ENCODE data around the gene RHOG.

Gene RHOG

DNA sequence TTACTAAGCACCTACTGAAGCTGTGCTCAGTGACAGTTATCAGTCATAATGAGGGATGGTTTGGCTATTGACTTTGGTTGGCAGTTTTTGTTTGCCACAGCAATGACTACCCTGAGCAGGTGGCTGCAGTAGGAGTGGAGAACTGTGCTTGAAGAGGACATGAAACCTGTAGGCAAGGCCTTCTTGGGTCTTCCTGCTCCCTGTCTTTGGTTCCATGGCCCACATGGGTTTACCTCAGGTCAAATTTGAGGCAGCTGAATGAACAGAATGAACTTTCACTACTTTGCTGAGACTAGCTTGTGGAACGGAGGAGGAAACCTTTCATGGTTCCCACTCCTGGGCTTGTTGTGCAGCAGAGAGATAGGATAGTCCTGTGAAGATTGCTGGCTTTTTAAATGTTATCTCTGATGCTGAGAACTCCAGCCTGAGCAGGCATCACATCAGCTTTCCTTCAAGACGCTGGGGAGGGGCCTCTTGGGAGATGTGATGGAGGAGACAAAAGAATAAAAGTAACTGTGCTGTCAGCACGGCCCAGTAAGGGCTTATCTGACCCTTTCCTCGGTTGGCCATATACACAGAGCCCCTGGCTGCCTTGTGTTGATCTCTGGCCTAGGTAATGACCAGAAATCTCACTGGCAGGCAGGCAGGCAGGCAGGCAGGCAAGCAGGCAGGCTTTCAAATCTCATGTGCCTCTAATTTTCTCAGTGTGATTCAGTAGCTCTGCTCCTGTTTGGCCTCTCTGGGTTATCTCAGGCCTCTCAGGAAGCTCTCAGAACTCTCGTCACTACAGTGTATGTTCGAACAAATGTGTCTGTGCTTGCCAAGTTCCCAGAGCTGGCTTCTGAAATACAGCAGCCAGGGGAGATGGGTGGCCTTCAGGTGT, 26.7 kb upstream of the RHOG start:
- Histone ChIP-seq H3K27ac (replicated peaks) (no peak overlapping the region), H3K27me3 (ENCODE audit: insufficient read depth, poor library complexity, severe bottlenecking) (no peaks in the 10 kb centered on the region), H3K4me3 (replicated peaks; ENCODE audit: insufficient read depth, low read length) (no peak overlapping the region)
- DNase-seq (ENCODE audit: low read depth in 1 of 2, low spot score in 1 of 2) = no peak
- TF ChIP-seq, protein P1, sequence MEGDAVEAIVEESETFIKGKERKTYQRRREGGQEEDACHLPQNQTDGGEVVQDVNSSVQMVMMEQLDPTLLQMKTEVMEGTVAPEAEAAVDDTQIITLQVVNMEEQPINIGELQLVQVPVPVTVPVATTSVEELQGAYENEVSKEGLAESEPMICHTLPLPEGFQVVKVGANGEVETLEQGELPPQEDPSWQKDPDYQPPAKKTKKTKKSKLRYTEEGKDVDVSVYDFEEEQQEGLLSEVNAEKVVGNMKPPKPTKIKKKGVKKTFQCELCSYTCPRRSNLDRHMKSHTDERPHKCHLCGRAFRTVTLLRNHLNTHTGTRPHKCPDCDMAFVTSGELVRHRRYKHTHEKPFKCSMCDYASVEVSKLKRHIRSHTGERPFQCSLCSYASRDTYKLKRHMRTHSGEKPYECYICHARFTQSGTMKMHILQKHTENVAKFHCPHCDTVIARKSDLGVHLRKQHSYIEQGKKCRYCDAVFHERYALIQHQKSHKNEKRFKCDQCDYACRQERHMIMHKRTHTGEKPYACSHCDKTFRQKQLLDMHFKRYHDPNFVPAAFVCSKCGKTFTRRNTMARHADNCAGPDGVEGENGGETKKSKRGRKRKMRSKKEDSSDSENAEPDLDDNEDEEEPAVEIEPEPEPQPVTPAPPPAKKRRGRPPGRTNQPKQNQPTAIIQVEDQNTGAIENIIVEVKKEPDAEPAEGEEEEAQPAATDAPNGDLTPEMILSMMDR (IDR thresholded peaks at IDR 0.05; ENCODE audit: insufficient read depth, low read length) = no peak
- TF ChIP-seq GABPA (IDR thresholded peaks at IDR 0.05; ENCODE audit: low read depth) = no peak
- TF ChIP-seq POLR2AphosphoS5 (IDR thresholded peaks at IDR 0.05; ENCODE audit: low read depth) = no peak
- no peak for TF ChIP-seq REST (IDR thresholded peaks at IDR 0.05; ENCODE audit: insufficient replicate concordance, low read depth)
- TF ChIP-seq SPI1 (IDR thresholded peaks at IDR 0.05; ENCODE audit: borderline replicate concordance, low read depth) = no peak

GRCh38 chr11:3866836-3867208, 26.1 kb upstream of the RHOG start:
- Histone ChIP-seq H3K27ac (replicated peaks) (peak overlapping the region; percentile 43), H3K27me3 (ENCODE audit: insufficient read depth, poor library complexity, severe bottlenecking) (no peaks in the 10 kb centered on the region), H3K4me3 (replicated peaks; ENCODE audit: insufficient read depth, low read length) (no peak overlapping the region)
- TF ChIP-seq POLR2AphosphoS5 (IDR thresholded peaks at IDR 0.05; ENCODE audit: low read depth) (no peak), GABPA (IDR thresholded peaks at IDR 0.05; ENCODE audit: low read depth) (no peak), SPI1 (IDR thresholded peaks at IDR 0.05; ENCODE audit: borderline replicate concordance, low read depth) (no peak), REST (IDR thresholded peaks at IDR 0.05; ENCODE audit: insufficient replicate concordance, low read depth) (no peak)
- TF ChIP-seq, protein P1 (IDR thresholded peaks at IDR 0.05; ENCODE audit: insufficient read depth, low read length) = no peak
- no peak for DNase-seq (ENCODE audit: low read depth in 1 of 2, low spot score in 1 of 2)

- H3K27ac ChIP-seq (replicated peaks) = peak overlapping the region; percentile 59
- DNase-seq (ENCODE audit: low read depth in 1 of 2, low spot score in 1 of 2) = peak; percentile 63 to 91
- no peaks in the 10 kb centered on the region for H3K27me3 ChIP-seq (ENCODE audit: insufficient read depth, poor library complexity, severe bottlenecking)
- no peak overlapping the region for H3K4me3 ChIP-seq (replicated peaks; ENCODE audit: insufficient read depth, low read length)
- TF ChIP-seq REST (IDR thresholded peaks at IDR 0.05; ENCODE audit: insufficient replicate concordance, low read depth) (no peak), GABPA (IDR thresholded peaks at IDR 0.05; ENCODE audit: low read depth) (peak; percentile 68), SPI1 (IDR thresholded peaks at IDR 0.05; ENCODE audit: borderline replicate concordance, low read depth) (no peak)
These were observed 25.4 kb upstream of the RHOG start for GRCh38 chr11:3866206-3866605.

Measured in HL-60 (cell line).